Measurements from ENCODE around the gene CRACR2B.

The CRACR2B gene

DNA sequence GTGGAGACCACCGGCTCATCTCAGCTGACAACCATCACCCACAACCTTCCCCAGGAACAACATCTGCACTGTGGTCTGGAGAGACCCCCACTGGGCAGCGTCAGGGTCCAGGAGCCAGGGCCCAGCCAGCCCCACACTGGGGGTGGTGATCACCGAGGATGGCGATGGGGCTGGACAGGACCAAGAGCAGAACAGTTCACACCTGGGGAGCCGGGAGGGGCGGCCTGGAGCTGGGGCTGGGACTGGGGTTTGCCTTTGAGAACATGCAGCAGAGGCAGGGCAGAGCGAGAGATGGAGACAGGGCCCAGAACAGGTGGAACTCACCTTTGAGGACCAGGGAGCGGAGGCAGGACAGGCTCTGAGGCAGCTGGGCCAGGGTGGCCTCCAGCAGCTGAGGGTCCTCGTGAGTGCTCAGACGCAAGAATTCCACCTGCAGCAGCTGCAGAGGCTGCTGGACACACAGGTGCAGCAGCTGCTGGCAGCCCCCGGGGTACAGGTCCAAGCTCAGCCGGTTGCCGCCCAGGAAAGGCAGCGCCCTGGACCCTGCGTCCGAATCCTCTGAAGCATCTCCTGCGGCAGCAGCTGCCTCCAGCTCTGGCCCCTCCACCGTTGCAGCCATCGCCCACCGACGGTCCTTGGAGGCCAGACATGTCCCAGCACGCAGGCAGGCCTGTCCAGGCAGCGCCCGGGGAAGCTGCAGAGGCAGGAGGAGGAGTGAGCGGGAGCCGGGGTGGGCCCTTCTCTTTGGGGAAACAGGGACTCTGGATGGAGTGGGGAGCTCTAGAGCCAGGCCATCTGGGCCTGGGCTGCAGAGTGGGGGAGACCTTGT lies 23.7 kb upstream of the CRACR2B start:
- CTCF ChIA-PET = interaction anchor here (1.1 kb wide), 1 partner anchor 18 kb away, joined by 5 read pairs; no protein-coding TSS in a partner anchor
- POLR2A ChIA-PET = interaction anchor here (1.2 kb wide), 1 partner anchor 16 kb away, joined by 4 read pairs; no protein-coding TSS in a partner anchor
- DNase-seq (ENCODE audit: extremely low spot score) = no peak
- TF ChIP-seq, protein P1, sequence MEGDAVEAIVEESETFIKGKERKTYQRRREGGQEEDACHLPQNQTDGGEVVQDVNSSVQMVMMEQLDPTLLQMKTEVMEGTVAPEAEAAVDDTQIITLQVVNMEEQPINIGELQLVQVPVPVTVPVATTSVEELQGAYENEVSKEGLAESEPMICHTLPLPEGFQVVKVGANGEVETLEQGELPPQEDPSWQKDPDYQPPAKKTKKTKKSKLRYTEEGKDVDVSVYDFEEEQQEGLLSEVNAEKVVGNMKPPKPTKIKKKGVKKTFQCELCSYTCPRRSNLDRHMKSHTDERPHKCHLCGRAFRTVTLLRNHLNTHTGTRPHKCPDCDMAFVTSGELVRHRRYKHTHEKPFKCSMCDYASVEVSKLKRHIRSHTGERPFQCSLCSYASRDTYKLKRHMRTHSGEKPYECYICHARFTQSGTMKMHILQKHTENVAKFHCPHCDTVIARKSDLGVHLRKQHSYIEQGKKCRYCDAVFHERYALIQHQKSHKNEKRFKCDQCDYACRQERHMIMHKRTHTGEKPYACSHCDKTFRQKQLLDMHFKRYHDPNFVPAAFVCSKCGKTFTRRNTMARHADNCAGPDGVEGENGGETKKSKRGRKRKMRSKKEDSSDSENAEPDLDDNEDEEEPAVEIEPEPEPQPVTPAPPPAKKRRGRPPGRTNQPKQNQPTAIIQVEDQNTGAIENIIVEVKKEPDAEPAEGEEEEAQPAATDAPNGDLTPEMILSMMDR (IDR thresholded peaks at IDR 0.05; ENCODE audit: control extremely low read depth, extremely low read depth, low read depth, missing control alignments) = no peak

DNA sequence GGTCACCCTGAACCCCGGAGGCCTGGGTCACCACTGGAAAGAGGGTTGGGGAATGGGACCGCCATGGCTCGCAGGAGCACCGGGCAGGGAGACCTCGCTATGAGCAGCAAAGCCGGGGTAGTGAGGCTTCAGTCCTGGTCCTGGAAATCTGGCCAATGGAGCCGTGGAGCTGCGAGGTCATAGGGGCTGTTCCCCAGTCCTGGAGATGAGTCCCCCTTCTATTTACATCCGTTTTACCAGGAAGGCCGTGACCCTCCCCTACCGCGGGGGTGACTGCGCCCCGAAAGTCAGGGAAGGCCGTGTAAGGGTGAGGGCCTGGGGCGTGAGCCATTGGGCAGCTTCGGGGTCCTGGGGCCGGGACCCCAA lies 23.1 kb upstream of the CRACR2B start:
- CTCF ChIA-PET = interaction anchor here (1.1 kb wide), 1 partner anchor 19 kb away, joined by 5 read pairs; no protein-coding TSS in a partner anchor
- TF ChIP-seq, protein P1 (IDR thresholded peaks at IDR 0.05; ENCODE audit: control extremely low read depth, extremely low read depth, low read depth, missing control alignments) = no peak
- POLR2A ChIA-PET = interaction anchor here (1.2 kb wide), 1 partner anchor 15 kb away, joined by 4 read pairs; no protein-coding TSS in a partner anchor
- no peak for DNase-seq (ENCODE audit: extremely low spot score)

DNA sequence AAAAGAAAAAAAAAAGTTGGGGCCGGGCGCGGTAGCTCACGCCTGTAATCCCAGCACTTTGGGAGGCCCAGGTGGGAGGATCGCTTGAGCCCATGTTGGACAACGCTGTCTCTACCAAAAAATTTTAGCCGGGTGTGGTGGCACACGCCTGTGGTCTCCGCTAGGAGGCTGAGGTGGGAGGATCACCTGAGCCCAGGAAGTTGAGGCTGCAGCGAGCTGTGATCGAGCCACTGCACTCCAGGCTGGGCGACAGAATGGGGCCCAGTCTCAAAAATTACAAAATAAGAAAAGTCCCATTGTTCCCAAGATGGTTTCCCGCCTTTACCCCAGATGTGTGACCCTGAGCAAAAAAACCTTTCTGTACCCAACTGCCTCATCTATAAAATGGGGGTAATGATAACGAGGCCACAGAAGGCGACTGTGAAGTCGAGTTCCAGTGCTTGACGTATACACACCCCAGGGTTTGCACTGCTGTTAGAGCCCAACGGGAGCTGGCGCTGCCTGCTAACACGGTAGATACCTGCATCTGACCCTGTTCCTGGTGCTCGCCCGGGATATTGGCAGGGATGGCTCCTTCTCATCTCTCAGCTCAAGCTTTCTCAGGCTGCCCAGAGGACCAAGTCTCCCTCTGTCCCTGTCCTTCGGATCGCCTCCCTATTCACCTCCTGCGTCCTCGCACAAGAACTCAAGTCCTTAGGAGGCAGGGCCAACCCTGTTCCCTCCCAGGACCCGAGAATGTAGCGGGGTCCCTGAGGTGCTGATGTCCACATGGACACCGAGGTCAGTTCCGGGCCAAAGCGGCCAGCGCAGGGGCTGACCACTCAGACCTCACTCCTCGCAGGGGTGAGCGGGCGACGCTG lies 19.1 kb upstream of the CRACR2B start:
- ChIA-PET POLR2A (interaction anchor here (0.8 to 1.6 kb wide), 3 partner anchors 11 to 21 kb away, joined by 3 to 13 read pairs (median 3); partner anchors contain the start of gene PNPLA2), CTCF (interaction anchor here (1.6 to 2.0 kb wide), 3 partner anchors 10 to 23 kb away, joined by 3 to 10 read pairs (median 6); no protein-coding TSS in a partner anchor)
- no peak for DNase-seq (ENCODE audit: extremely low spot score)
- TF ChIP-seq, protein P1 (IDR thresholded peaks at IDR 0.05; ENCODE audit: control extremely low read depth, extremely low read depth, low read depth, missing control alignments) = no peak

DNA sequence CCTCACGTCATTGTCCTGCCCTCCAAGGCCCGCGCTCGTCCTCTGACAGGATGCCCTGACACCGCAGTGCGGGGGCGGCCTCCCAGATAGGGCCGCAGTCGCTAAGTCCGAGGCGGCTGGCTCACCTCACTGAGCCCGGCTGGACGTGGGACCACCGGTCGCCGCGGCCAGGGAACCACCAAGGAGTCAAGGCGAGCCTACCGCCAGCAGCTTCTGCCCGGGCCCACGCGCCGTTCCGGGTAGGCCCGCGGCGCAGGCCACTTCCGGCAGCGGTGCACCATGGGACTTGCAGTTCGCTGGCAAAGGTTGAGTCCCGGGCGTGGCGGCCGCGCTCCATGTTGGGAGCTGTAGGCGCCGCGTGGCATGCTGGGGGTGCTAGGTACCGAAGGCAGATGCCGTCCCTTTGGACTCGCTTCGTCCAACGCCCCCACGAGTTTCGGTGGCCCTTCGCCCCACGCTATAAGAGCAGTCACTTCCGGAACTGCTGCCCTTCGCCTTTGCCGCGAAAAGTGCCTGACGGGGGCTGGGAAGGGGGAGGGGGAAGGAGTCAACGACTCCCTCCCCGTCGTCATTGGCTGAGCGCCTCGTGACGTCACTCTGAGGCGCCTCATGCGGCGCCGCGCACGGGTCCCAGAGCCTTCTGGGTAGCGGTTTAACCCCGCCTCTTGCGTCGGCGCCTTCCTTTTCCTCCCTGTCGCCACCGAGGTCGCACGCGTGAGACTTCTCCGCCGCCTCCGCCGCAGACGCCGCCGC lies 18.3 kb upstream of the CRACR2B start, which contains the start of gene RPLP2:
RPLP2 (plus strand) TSS at position 681 of the 753 bp plus-strand sequence. CDS start 268 bp downstream, outside the sequence.
- TF ChIP-seq, protein P1 (IDR thresholded peaks at IDR 0.05; ENCODE audit: control extremely low read depth, extremely low read depth, low read depth, missing control alignments) = no peak
- ChIA-PET CTCF (interaction anchor here (1.6 to 2.0 kb wide), 3 partner anchors 10 to 22 kb away, joined by 3 to 10 read pairs (median 6); no protein-coding TSS in a partner anchor), POLR2A (interaction anchor here (0.8 to 1.6 kb wide), 3 partner anchors 10 to 21 kb away, joined by 3 to 13 read pairs (median 3); partner anchors contain the start of gene PNPLA2)
- peak; percentile 97 for DNase-seq (ENCODE audit: extremely low spot score)

DNA sequence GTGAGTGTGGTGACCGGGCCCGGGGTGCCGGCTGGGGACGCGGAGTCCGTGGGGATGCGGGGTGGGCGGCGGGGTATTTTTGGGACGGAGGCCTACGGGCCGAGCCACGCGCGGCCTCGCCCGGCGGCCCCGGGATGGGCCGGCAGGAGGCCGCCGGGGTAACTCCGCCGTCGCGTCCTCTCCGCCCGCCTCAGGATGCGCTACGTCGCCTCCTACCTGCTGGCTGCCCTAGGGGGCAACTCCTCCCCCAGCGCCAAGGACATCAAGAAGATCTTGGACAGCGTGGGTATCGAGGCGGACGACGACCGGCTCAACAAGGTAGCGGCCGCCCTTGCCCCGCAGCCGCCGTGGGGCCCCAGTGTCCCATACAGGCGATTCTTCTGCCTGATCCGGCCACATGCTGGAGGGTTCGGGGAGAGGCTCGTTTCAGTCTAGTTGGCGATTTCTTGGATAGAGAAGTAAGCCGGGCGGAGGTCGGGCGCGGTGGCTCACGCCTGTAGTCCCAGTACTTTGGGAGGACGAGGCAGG lies 17.6 kb upstream of the CRACR2B start:
- ChIA-PET POLR2A (interaction anchor here (1.0 to 1.6 kb wide), 2 partner anchors 9 kb away, joined by 8 to 13 read pairs; partner anchors contain the start of gene PNPLA2), CTCF (interaction anchor here (1.9 to 2.0 kb wide), 2 partner anchors 9 to 11 kb away, joined by 6 to 8 read pairs; partner anchors contain the start of gene PNPLA2)
- DNase-seq (ENCODE audit: extremely low spot score) = no peak
- TF ChIP-seq, protein P1 (IDR thresholded peaks at IDR 0.05; ENCODE audit: control extremely low read depth, extremely low read depth, low read depth, missing control alignments) = no peak

All from GM10248 (cell line).